ENCODE data around the gene SLC38A10.

The SLC38A10 gene

DNA sequence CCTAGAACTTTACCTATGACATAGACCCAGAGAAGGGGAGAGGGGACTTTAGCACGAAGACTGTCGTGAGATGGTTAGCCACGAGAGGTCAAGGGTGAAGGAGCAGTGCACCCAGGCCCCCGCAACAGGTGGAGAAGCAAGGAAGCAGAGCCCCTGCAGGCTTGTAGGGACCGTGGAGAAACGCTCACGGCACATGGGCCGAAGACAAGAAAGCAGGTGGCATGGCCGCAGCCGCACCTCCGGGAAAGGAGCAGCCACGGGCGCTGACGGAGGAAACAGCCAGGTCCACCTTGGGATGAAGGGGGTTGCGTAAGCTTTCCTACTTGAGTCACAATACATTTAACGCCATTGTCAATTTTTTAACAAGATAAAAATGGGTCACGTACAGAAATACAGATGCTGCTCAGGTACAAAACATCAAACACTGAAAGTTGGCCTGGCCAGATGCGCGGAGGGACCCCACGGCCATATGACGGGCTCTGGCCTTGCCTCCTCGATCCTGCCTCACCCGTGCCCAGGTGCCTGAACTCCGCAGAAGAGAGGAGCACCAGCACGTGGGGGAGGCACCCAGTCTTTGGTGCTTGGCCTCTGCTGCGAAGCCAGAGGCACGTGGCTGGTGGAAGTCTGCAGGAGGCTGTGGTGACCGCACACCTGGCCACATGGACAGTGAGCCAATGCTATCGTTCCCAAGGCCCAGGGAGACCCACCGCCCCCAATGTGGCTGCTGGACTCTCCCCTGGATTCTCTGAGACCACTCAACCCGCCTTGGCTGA lies 21.2 kb downstream of the SLC38A10 start:
- no peak for DNase-seq

- DNase-seq, result no peak
These were observed 22.5 kb downstream of the SLC38A10 start for GRCh38 chr17:81272616-81273015.

- no peak for DNase-seq
These were observed 23.9 kb downstream of the SLC38A10 start for GRCh38 chr17:81271226-81271625.

GRCh38 chr17:81270279-81270678 lies 24.8 kb downstream of the SLC38A10 start:
- DNase-seq, result no peak

DNA sequence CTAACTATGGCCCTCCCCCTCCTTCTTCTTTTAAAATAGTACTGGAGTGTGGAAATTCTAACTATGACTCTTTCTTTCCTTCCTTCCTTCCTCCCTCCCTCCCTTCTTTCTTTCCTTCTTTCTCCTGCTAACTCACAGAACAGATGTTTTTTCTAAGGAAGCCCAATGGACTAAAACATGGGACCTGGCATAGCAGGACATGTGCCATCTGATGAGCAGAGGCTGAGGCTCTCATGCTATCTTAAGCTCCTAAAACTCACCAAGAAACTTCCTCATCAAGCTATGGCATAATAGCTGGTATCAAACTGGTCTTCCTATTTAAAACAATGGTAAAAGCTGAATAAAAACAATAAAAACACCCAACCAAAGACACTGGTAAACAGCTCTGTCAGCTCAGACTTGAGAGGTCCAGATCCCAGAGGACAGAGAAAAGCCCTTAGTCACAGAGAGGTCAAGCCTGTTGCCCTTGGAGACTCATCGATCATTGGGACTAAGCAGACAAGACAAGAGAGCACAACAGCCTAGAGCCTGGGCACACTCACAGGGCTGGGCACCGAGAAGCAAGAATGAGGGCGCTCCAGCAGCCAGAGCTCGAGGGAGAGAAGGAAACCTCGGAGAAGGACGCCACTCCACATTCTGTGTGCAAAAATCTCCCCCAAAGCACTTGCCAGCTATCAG lies 27.6 kb downstream of the SLC38A10 start:
- DNase-seq, result no peak

DNA sequence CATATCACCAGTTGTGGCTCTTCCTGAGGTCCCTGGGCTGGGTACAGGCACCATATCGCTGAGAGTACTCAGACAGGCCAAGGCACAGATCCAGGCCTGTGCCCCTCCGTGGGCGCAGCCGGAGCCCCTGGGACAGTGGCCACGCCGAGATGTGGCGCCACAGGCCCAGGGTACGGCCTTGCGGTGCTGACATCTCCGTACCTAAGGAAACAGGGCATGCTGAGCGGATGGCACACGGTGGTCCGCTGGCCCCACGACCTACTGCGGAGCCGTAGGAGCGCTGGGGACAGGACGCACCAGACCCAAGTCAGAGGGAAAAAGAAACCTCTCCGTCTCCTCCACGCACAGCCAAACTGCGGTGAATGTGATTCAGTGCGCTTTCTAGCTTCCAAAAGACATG lies 29.5 kb downstream of the SLC38A10 start:
- no peak for DNase-seq

DNA sequence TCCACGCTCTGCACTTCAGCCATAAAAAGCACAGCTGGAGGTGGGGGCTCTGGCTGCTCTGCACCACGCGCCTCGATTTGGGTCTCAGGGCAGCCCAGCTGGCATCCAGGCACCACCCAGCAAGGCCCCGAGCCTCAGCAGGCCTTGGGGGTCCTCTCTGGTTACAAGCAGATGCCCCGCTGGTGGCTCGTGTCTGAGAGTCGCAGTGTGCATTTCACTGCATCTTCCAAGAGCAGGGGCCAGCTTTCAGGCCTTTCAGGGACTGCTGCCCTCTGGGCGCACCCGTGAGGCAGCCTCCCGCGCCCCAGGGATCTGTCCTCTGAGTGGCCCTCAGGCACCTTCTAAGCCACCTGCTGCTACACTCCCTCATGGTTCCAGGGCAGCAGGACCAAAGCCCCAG lies 30.5 kb downstream of the SLC38A10 start:
- no peak for DNase-seq

DNA sequence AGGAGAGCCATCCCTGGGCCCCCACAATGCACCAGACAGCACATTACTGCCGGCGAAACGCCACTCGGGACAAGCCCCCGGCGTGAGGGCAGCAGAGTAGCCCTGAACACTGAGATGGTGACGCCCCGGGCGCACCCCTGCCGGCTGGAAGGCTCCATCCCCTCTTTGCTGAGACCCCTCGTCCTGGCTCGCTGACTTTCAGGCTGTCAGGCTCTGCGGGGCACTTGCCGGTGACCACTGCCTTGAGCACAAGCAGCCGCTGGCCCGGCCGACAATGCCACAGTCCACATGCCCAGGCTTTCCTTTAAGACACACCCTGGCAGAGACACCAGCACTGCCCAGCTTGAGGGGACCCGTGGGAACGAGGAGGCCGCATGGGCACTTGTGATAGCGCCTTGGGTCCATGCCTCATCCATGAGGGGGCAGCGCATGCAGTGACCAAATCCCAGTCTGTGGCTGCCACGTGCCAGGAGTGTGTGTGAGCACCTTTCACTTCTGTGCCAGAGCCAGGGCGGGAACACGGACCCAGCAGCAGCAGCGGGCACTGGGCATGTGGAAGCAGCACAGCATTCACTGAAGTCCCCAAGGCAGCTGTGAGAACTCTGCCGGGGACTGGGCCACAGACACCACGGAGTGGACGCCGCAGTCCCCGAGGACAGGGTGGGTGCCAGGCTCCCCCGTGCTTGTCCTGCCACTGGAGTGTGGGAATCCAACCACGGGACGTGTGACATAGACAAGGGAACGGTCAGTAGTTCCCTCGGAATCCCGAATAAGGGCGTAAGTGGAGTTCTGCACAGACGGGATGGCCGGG lies 31.5 kb downstream of the SLC38A10 start:
- no peak for DNase-seq

DNA sequence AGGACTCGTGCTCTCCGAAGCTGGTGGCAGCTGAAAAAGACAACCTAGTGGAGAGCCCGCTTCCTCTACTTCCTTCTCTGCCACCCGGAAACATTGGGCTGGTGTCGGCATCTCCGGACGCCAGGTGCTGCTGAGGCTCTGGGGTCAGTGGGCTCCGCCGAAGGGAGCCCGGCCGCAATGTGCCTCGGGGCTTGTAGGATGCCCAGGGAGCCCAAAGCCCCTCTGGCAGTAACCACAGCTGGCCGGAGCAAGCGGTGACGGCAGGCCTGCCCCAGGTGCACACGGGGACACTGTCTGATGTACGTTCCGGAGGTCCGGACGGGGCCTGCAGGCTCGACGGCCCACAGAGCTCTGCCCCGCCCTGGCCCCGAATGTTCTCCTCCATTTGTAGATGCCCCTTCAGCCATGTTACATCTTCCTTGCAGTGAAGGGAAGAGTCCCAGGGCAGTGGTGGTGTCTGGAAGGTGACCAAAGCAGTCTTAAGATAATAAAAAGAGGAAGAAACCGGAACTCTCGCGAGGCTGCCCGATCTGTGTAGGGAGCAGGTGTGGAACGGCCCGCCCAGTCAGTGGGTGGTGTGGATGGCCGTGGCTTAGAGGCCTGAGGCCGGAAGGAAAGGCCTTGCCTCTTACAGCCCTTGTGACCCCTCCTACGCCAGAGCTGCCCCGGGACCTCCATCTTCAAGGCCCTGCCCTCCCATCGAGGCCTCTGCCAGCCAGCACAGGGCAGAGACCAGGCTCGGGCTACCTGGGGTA lies 33.3 kb downstream of the SLC38A10 start:
- no peak for DNase-seq

DNA sequence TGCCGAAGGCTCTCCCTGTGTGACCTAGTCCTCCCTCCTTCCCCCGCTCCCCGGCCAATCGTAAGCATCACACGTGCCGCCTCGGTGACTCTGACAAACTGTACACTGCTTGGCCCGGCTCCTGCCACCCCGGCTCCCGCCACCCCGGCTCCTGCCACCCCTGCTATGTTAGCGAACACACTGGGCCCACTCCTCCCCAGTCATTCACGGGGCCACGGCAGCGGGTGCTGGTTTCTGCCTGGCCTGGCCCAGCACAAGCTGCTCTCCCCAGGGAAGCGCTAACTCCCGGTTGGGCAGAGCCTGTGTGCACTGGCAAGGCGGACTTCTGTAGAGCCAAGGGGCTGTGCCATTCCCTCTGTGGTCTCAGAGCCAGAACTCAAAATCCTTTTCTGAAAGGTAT lies 34.0 kb downstream of the SLC38A10 start:
- DNase-seq, result no peak

- DNase-seq, result no peak
These were observed 34.5 kb downstream of the SLC38A10 start for GRCh38 chr17:81260641-81261040.

GRCh38 chr17:81260171-81260570 lies 34.9 kb downstream of the SLC38A10 start:
- DNase-seq, result no peak

GRCh38 chr17:81259058-81259605 lies 36.0 kb downstream of the SLC38A10 start:
- DNase-seq, result no peak

DNA sequence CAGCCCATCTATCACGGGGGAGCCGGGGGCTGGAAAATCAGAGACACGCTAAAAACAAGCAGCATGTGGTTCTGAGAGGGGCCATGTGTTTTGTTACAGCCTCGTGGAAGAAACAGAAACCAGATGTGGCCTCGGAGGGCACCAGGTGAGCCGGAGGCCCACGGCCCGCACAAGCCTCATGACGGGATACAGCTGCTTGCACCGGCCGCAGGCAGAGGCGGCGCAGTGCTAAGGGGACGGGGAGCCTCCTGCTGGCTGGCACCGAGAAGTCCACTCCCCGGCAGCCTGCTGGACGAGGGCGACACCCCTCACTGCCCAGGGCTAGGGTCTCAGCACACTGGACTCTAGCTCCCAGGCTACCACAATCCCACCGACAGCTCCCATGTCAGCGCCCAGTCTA lies 36.8 kb downstream of the SLC38A10 start:
- DNase-seq, result no peak

DNA sequence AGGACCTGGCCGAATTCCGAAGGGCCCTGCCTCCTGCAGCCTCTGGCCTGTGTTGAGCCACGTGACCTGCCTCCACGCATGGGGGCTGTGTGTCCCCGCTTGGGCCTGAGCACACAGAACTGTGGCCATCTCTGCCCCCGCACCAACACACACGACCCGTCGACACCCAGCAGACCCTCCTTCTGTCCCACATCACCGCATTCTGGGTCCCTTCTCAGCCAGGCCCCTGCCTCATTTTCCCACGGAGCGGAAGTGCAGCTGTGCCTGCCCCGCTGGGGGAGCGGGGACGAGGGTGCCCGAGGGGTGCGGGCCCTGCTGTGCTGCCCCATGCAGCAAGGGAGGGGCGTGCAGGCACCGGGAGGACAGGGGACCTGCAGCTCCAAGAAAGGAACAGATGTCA lies 37.6 kb downstream of the SLC38A10 start:
- no peak for DNase-seq

DNA sequence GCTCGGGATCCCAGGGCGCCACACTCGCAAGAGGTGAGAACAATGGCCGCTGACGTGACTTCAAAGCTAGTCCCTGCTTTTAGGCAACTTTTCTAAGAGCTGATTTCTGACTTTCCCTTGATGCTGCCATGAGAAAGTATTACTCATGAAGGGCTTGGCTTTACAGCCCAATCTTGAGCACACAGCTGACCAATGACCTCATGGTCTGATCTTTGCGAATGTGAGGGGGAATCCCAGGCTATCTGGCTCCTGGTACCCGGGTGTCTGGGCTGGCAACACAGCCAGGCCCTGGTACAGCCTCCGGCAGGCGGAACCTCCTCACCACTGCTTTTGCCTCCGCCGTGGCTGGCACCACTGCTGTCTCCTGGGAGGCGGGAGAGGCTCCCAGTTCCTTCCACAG lies 38.5 kb downstream of the SLC38A10 start:
- no peak for DNase-seq

DNA sequence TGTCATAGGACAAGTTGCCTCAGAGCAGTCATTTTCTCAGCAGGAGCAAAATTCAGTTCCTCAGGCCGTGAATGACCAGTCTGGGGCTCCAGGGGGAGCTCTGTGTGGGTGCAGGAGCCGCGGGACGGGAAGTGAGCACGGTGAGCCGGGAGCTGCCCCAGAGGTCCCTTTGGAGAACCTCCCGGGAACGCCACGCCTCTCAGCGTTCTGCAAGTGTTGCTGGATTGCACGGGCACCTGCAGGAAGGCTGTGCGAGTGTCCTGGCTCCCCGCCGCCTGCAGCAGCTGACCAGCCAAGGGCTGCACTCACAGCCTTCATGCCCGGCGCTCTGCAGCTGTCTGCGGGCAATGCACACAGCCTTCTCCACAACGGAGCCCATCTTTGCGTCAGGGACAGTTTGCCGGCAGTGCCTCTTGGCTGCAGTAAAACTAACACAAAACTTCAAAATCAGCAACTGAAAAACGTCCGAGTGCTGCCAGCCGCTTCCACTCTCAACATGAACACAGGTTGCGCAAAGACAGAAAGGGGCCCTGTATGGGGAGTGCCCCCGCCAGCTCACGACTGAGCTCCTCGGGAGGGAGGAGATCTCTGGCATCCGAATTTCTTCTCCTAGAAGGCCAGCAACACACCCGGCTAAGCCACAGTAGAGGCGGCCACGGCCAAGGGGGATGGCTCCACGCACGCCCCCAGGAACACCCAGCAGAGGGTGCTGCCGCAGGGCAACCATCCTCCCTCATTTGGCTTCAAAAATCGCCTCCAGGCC lies 40.0 kb downstream of the SLC38A10 start:
- no peak for DNase-seq

- peak; percentile 2 for DNase-seq
These were observed 41.6 kb downstream of the SLC38A10 start for GRCh38 chr17:81253358-81254131.

GRCh38 chr17:81252987-81253329 lies 42.1 kb downstream of the SLC38A10 start:
- DNase-seq, result no peak

- DNase-seq, result no peak
These were observed 42.7 kb downstream of the SLC38A10 start for GRCh38 chr17:81252326-81252986.

Measured in NCI-H774 (cell line).